ENCODE measurements around the gene KCNC1.
A peak's percentile ranks its signal among the peaks of the same experiment; 100 is the strongest.

The KCNC1 gene

DNA sequence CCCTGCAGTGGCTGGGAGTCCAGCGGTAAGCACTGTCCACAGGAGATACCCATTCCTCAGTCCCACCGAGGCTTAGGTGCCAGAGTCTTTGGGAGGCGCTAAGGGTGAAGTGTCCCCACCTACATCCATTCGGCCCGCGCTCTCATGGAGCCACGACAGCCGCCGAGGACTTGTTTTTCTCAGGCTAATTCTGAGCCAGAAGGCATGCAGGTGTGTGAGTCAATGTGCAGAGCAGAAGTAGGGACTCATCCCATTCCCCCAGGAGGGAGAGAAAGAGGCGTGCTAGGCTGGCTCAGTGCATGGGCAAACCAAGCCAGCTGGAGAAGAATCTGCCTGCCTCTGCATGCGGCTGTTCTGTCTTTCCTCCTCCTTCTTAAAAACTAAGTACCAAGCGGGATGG is 46.6 kb downstream of the KCNC1 start:
- H3K4me3 ChIP-seq (replicated peaks; ENCODE audit: low read depth, low read length) = no peak overlapping the region
- DNase-seq (ENCODE audit: low read depth) = no peak
- TF ChIP-seq, protein P1, sequence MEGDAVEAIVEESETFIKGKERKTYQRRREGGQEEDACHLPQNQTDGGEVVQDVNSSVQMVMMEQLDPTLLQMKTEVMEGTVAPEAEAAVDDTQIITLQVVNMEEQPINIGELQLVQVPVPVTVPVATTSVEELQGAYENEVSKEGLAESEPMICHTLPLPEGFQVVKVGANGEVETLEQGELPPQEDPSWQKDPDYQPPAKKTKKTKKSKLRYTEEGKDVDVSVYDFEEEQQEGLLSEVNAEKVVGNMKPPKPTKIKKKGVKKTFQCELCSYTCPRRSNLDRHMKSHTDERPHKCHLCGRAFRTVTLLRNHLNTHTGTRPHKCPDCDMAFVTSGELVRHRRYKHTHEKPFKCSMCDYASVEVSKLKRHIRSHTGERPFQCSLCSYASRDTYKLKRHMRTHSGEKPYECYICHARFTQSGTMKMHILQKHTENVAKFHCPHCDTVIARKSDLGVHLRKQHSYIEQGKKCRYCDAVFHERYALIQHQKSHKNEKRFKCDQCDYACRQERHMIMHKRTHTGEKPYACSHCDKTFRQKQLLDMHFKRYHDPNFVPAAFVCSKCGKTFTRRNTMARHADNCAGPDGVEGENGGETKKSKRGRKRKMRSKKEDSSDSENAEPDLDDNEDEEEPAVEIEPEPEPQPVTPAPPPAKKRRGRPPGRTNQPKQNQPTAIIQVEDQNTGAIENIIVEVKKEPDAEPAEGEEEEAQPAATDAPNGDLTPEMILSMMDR (IDR thresholded peaks at IDR 0.05; ENCODE audit: low read length, missing control alignments) = no peak

DNA sequence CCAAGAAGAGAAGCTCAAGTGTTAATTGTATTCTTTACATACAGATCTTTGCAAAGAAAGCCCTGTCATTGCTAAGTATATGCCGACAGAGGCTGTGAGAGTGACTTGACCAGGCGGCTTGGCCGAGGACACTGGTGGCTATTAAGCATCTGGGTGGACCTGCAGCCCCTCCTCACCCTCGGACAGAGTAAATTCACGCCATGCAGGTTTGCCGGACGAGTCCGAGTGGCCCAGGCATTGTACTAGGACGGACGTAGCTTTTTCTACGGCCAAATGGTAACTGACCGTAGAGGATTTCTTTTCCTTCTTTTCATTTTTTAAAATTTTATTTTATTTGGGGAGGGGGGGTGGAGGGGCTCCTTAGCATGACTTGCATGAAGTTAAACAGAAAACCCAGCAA is 47.0 kb downstream of the KCNC1 start:
- no peak overlapping the region for H3K4me3 ChIP-seq (replicated peaks; ENCODE audit: low read depth, low read length)
- no peak for DNase-seq (ENCODE audit: low read depth)
- TF ChIP-seq, protein P1 (IDR thresholded peaks at IDR 0.05; ENCODE audit: low read length, missing control alignments) = no peak

DNA sequence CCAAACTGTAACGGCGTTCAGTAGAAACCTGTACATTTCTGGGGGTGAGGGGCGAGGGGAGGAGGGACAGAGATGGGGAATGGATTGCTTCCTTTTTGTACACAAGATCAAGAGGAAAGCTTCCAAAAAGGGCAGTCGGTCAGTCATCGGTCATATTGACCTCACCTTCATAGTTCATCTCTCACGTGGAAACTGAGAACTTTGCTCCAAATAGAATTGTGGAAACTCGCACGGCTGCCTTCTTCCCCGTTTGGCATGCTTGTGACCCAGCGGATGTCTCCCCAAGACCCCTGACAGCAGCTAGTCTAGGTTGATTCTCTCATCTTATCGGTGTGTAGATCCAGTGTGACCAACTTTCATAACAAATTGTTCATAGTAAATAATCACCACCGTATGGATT is 47.6 kb downstream of the KCNC1 start:
- TF ChIP-seq, protein P1 (IDR thresholded peaks at IDR 0.05; ENCODE audit: low read length, missing control alignments) = no peak
- H3K4me3 ChIP-seq (replicated peaks; ENCODE audit: low read depth, low read length) = no peak overlapping the region
- DNase-seq (ENCODE audit: low read depth) = no peak

DNA sequence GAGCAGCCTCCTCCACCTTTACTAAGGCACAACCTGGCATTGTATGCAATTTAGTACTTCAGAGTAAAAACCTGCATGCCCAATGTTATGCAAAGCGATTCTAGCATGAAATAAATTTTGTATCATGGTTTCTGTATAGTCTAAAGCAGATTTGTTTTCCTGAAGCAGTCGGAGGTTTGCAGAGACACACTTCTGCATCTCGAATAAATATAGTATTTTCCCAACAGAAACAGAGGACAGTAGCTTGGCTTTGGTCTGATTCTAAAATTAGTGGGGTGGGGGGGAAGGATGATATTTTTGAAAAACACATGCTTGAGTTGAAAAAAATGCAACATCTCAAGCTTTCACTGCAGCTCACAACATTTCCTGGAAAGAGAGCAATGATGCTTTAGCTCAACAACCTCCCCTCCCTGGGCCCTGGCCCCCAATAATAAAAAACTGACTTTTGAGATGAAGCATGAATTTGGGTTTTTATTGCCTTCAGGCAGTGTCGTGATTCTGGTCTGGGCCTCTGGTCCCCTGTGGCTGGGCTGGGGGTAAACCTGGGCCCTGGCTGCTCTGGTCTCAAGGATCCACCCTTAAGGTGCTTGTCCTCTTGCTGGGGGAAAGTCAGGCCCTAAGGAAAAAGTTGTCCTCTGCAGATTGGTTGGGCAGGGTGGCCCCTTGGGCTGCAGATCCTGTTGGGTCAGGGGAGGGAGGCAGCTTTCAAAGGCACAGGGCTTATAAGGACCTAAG is 48.2 kb downstream of the KCNC1 start:
- H3K4me3 ChIP-seq (replicated peaks; ENCODE audit: low read depth, low read length) = no peak overlapping the region
- TF ChIP-seq, protein P1 (IDR thresholded peaks at IDR 0.05; ENCODE audit: low read length, missing control alignments) = no peak
- DNase-seq (ENCODE audit: low read depth) = no peak

DNA sequence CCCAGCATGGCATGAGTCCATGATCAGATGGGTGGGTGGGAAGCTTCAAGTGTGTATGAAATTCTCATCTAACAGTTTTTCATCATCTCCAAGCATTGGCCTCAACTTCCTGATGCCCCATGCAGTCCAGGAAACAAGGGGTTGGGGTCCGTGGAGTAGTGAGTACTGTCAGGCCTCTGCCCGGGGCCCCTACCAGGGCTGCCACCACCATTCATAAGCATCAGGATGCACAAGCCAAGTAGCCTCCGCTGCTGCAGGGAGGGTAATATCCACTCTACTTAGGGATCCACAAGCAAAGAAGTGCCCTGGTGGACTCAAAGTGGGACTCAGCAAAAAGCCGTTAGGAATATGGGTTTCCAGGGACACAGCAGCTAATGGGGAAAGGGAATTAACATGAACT is 49.3 kb downstream of the KCNC1 start:
- DNase-seq (ENCODE audit: low read depth) = no peak
- H3K4me3 ChIP-seq (replicated peaks; ENCODE audit: low read depth, low read length) = no peak overlapping the region
- TF ChIP-seq, protein P1 (IDR thresholded peaks at IDR 0.05; ENCODE audit: low read length, missing control alignments) = no peak

DNA sequence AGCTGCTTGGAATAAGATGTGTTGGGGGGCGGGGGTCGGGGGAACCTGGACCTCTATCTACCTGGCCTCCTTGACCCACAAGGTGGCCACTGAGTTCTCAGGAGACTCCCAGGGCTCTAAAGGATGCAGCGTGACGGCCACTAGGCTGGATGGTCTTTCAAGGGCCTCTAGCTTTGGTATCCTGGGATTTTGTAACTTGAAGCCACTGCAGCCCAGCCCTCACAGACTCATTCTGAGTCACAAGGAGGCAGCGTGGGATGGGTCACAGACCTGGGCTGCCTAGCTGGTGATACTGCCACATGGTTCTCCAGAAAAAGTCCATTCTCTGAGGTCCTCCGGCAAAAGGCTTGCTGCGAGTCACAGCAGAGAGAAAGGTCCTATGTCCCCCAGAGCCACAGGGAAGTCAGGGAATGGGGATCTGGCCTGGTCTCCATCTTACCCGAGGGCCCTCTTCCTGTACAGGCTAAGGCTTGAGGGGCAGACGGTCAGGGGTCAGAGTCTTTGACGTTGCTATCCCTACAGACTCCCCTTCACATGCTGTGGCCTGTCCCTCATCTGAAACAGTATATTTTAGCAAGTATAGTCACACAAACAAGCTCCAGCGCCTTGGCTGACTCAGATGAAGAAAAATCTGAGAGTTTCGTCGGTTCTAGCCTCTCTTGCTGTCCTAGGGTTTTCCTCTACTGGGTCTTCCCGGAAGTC is 52.4 kb downstream of the KCNC1 start:
- DNase-seq (ENCODE audit: low read depth) = peak; percentile 47

More for the DNA sequence above, 52.4 kb downstream of the KCNC1 start:
- H3K4me3 ChIP-seq (replicated peaks; ENCODE audit: low read depth, low read length) = no peak overlapping the region
- TF ChIP-seq, protein P1 (IDR thresholded peaks at IDR 0.05; ENCODE audit: low read length, missing control alignments) = no peak
